Pancreas (tissue), 10 donors: ENCODE results near the gene ERC1. TPM values are rescaled to one million over a fixed set of nuclear protein-coding genes. Genes with fewer than 3 reads are reported as not detected.
"Not testable (repeated sequence)": the region's sequence is repeated elsewhere in the genome, so short reads cannot be mapped to it uniquely, and the experiment has no call there.

ENCODE experiments used
- ATAC-seq, 4 donors: fragments of 200-7000 bp; cut with Tn5 transposase; one replicate each; pipeline versions ENCODE4 v1.8.0 to v1.9.1; 2020; ENCODE audit warnings: mild to moderate bottlenecking in 4 of 4, moderate library complexity in 4 of 4
- DNase-seq, 6 donors: peaks; one replicate each; pipeline ENCODE4 v3.0.0-alpha.2; 2020
- FAIRE-seq: peaks from 2 replicates; lab custom pipeline; 2012; peaks lifted over from hg19 to GRCh38; lab: Jason Lieb, UNC
- H3K27ac ChIP-seq, 4 donors: fragments of 200-600 bp; sonication (generic); 1 replicate in 3 of 4; 2 replicates in 1 of 4; pipeline versions ENCODE4 v1.5.0 to v1.8.0; 2020
- H3K27me3 ChIP-seq, 4 donors: fragments of 200-600 bp; one replicate each; pipeline ENCODE4 v1.8.0; 2021
- H3K36me3 ChIP-seq, 3 donors: fragments of 200-600 bp; sonication (generic) in 1 of 3; one replicate each; pipeline versions ENCODE4 v1.5.0 to v1.8.0; 2020 to 2021
- H3K4me1 ChIP-seq, 3 donors: fragments of 200-600 bp; one replicate each; pipeline ENCODE4 v1.8.0; 2021
- H3K4me3 ChIP-seq, 4 donors: fragments of 200-600 bp; sonication (generic) in 2 of 4; one replicate each; pipeline versions ENCODE4 v1.5.0 to v1.8.0; 2020 to 2021
- H3K9me3 ChIP-seq, 4 donors: fragments of 200-600 bp; one replicate each; pipeline ENCODE4 v1.8.0; 2021
- whole genome bisulfite sequencing, 2 donors: extraction: QIAGEN DNeasy Blood & Tissue Kit; methylation state at CpG; one replicate each; pipeline ENCODE4 v1.1.7; 2013; 5-methylcytosine and 5-hydroxymethylcytosine counted together
- intact Hi-C, 3 donors: fragments of 100-400 bp; cut with DNase I; formaldehyde crosslinking; loops; one replicate each; pipeline versions ENCODE4 v1.11.1 to v1.14.2; 2022
- polyA plus RNA-seq, 2 donors: library from polyadenylated mRNA; stranded (reverse); fragments of 200-250 nt; gene quantifications; one replicate each; pipeline ENCODE4 v1.2.3, GENCODE V29; 2013
- total RNA-seq, 6 donors: library from RNA; stranded (reverse); fragmentation: NEBNext Ultra II Directional in 4 of 6; extraction: Animal tissue kit (Norgen Biotek cat#: 25700) in 4 of 6; gene quantifications; one replicate each; pipeline versions ENCODE4 v1.2.1 to v1.2.4, GENCODE V29; 2021 to 2023
- TF ChIP-seq, protein P1 (sequence below), 4 donors: fragments of 200-600 bp; sonication (generic) in 3 of 4; IDR thresholded peaks; one replicate each; pipeline versions ENCODE4 v1.5.0 to v1.8.0; 2021; ENCODE audit warnings: antibody characterized with exemption in 4 of 4
- donor health status: healthy with polysubstance abuse.
- donor health status: DM: no; HTN: no; CAD: no; lungs with moderate emphysema.
- donor health status: DM: no; HTN: no; CAD: no.
- donor health status: control.
- donor health status: control.
- donor health status: Bipolar disorder and iron deficiency.
- donor health status: DM: yes; HTN: yes; CAD: no.
- donor health status: DM: no; HTN: no; CAD: no.
- donor health status: DM: no; HTN: no; CAD: no.
- donor health status: DM: yes; HTN: yes; CAD: no.

ERC1 gene
- total and polyA plus RNA-seq, 8 donors: 4.1 to 41.4 (median 20.5) TPM

- no peak for DNase-seq
- peaks cover 14 to 31% (median 20%) of the 10 kb centered on the region in 3 donors for H3K4me1 ChIP-seq
- H3K4me3 ChIP-seq: no peak overlapping the region
- WGBS, 2 donors: 99% methylated on average over 2 of the region's 2 CpGs
- ATAC-seq: no peak
- TF ChIP-seq, protein P1, sequence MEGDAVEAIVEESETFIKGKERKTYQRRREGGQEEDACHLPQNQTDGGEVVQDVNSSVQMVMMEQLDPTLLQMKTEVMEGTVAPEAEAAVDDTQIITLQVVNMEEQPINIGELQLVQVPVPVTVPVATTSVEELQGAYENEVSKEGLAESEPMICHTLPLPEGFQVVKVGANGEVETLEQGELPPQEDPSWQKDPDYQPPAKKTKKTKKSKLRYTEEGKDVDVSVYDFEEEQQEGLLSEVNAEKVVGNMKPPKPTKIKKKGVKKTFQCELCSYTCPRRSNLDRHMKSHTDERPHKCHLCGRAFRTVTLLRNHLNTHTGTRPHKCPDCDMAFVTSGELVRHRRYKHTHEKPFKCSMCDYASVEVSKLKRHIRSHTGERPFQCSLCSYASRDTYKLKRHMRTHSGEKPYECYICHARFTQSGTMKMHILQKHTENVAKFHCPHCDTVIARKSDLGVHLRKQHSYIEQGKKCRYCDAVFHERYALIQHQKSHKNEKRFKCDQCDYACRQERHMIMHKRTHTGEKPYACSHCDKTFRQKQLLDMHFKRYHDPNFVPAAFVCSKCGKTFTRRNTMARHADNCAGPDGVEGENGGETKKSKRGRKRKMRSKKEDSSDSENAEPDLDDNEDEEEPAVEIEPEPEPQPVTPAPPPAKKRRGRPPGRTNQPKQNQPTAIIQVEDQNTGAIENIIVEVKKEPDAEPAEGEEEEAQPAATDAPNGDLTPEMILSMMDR (IDR thresholded peaks at IDR 0.05): no peak
- H3K36me3 ChIP-seq: no peaks in the 10 kb centered on the region
- FAIRE-seq: no peak
- no peaks in the 10 kb centered on the region for H3K9me3 ChIP-seq
- intact Hi-C loops: no loop called here
- no peaks in the 10 kb centered on the region for H3K27me3 ChIP-seq
- H3K27ac ChIP-seq: no peak overlapping the region
Observed at GRCh38 chr12:1313906-1314305, 322.9 kb downstream of the ERC1 start.

DNA sequence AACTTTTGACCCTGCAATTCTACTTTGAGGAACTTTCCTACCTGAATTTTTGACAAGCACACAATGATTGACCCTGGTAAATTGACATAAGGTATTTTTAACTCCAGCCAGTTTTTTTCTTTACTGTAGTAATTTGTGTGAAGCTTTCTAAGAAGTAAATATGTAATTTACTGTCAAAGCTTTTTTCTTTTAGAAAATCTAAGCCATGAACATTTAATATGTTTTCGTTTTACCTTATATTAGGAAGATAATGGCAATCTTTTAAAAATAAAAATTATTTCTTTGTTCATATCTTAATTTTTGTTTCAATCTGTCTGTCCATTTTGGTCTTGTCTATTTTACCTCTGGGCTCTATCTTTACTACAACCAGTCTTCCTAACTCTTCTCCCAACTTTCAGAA lies 323.5 kb downstream of the ERC1 start:
- Histone ChIP-seq H3K36me3 (no peaks in the 10 kb centered on the region), H3K27me3 (no peaks in the 10 kb centered on the region), H3K4me1 (peaks cover 20 to 37% (median 26%) of the 10 kb centered on the region in 3 donors), H3K27ac (no peak overlapping the region), H3K4me3 (no peak overlapping the region), H3K9me3 (no peaks in the 10 kb centered on the region)
- TF ChIP-seq, protein P1 (IDR thresholded peaks at IDR 0.05): no peak
- no peak for FAIRE-seq
- DNase-seq: no peak
- WGBS, 2 donors: 54 to 95% methylated on average over 1 of the region's 1 CpG
- ATAC-seq: no peak
- intact Hi-C loops: no loop called here

- DNase-seq, H3K9me3 ChIP-seq, H3K4me3 ChIP-seq, ATAC-seq, intact Hi-C loops, H3K27ac ChIP-seq, H3K27me3 ChIP-seq, H3K36me3 ChIP-seq, FAIRE-seq: not testable (repeated sequence)
- WGBS, 2 donors: 91 to 96% methylated on average over 5 of the region's 5 CpGs
- H3K4me1 ChIP-seq: peaks cover 11 to 22% (median 16%) of the 10 kb centered on the region in 3 donors
Observed at GRCh38 chr12:1316991-1317390, 326.0 kb downstream of the ERC1 start.

- peak overlapping the region in 3 of 4 donors; percentile 30 to 71 (median 70) for H3K27ac ChIP-seq
- ATAC-seq: peak; percentile 82 to 94 (median 93)
- H3K36me3 ChIP-seq: no peaks in the 10 kb centered on the region
- no peaks in the 10 kb centered on the region for H3K9me3 ChIP-seq
- TF ChIP-seq, protein P1 (IDR thresholded peaks at IDR 0.05): no peak
- H3K27me3 ChIP-seq: no peaks in the 10 kb centered on the region
- FAIRE-seq: no peak
- peak overlapping the region in 1 of 4 donors; percentile 15 for H3K4me3 ChIP-seq
- intact Hi-C loops: no loop called here
- peak in 4 of 6 donors; percentile 30 to 46 (median 43) for DNase-seq
- H3K4me1 ChIP-seq: peaks cover 11 to 18% (median 14%) of the 10 kb centered on the region in 3 donors
- WGBS, 2 donors: 9 to 18% methylated on average over 7 of the region's 7 CpGs
Observed at GRCh38 chr12:1318327-1319031, 327.5 kb downstream of the ERC1 start.

GRCh38 chr12:1319212-1319611 lies 328.2 kb downstream of the ERC1 start:
- 46 to 48% methylated on average over 2 of the region's 2 CpGs for WGBS, 2 donors
- H3K4me3 ChIP-seq: no peak overlapping the region
- H3K27ac ChIP-seq: peak overlapping the region in 3 of 4 donors; percentile 30 to 71 (median 70)
- intact Hi-C loops: no loop called here
- no peaks in the 10 kb centered on the region for H3K27me3 ChIP-seq
- ATAC-seq: peak in 2 of 4 donors; percentile 16 to 60
- no peaks in the 10 kb centered on the region for H3K9me3 ChIP-seq
- no peak for DNase-seq
- peak; percentile 71 for FAIRE-seq
- H3K4me1 ChIP-seq: peaks cover 11 to 18% (median 14%) of the 10 kb centered on the region in 3 donors
- TF ChIP-seq, protein P1 (IDR thresholded peaks at IDR 0.05): no peak
- no peaks in the 10 kb centered on the region for H3K36me3 ChIP-seq
